MM.1S (cell line): ENCODE measurements around the gene WDR43.
A peak's percentile ranks its signal among the peaks of the same experiment; 100 is the strongest.

Source experiments
- DNase-seq: peaks from one replicate; pipeline ENCODE4 v3.0.0-alpha.2; 2015
- H2AFZ ChIP-seq: fragments of 300-600 bp; sonication (generic); 2 replicates; pipeline ENCODE4 v1.6.0; 2016; ENCODE audit warnings: antibody characterized with exemption, low read length
- H3F3A ChIP-seq: fragments of 300-600 bp; sonication (generic); 2 replicates; pipeline ENCODE4 v1.6.1; 2016; ENCODE audit warnings: mild to moderate bottlenecking, antibody characterized with exemption, low read length, moderate library complexity, mixed read lengths; ENCODE audit not compliant: insufficient read depth
- H3K27ac ChIP-seq: fragments of 300-600 bp; sonication (generic); 2 replicates; pipeline ENCODE4 v1.5.1; 2016; ENCODE audit warnings: mild to moderate bottlenecking, low read length
- H3K27me3 ChIP-seq: fragments of 300-600 bp; sonication (generic); replicated peaks from 2 replicates; pipeline ENCODE4 v1.6.0; 2016; ENCODE audit warnings: low read length; ENCODE audit not compliant: insufficient read depth
- H3K36me3 ChIP-seq: fragments of 300-600 bp; sonication (generic); replicated peaks from 2 replicates; pipeline ENCODE4 v1.6.1; 2016; ENCODE audit warnings: mild to moderate bottlenecking, low read length, mixed read lengths; ENCODE audit not compliant: insufficient read depth
- H3K4me1 ChIP-seq: fragments of 300-600 bp; sonication (generic); 2 replicates; pipeline ENCODE4 v1.6.1; 2016; ENCODE audit warnings: low read length, mixed read lengths
- H3K4me2 ChIP-seq: fragments of 300-600 bp; sonication (generic); 2 replicates; pipeline ENCODE4 v1.6.0; 2016; ENCODE audit warnings: low read depth, low read length
- H3K4me3 ChIP-seq: fragments of 300-600 bp; sonication (generic); 2 replicates; pipeline ENCODE4 v1.5.1; 2016; ENCODE audit warnings: low read length, mixed read lengths
- H3K79me2 ChIP-seq: fragments of 300-600 bp; sonication (generic); 2 replicates; pipeline ENCODE4 v1.6.1; 2016; ENCODE audit warnings: mixed run types, low read length, mixed read lengths
- H3K9ac ChIP-seq: fragments of 300-600 bp; sonication (generic); 2 replicates; pipeline ENCODE4 v1.6.1; 2016; ENCODE audit warnings: low read length, mixed read lengths
- H3K9me2 ChIP-seq: fragments of 300-600 bp; sonication (generic); replicated peaks from 2 replicates; pipeline ENCODE4 v1.6.1; 2016; ENCODE audit warnings: mild to moderate bottlenecking, low read length, mixed read lengths; ENCODE audit not compliant: insufficient read depth
- H3K9me3 ChIP-seq: fragments of 300-600 bp; sonication (generic); replicated peaks from 2 replicates; pipeline ENCODE4 v1.6.1; 2016; ENCODE audit warnings: mild to moderate bottlenecking, low read length, mixed read lengths; ENCODE audit not compliant: insufficient read depth
- H4K20me1 ChIP-seq: fragments of 300-600 bp; sonication (generic); 2 replicates; pipeline ENCODE4 v1.6.1; 2016; ENCODE audit warnings: mild to moderate bottlenecking, low read length, moderate library complexity, mixed read lengths; ENCODE audit not compliant: insufficient read depth
- CTCF ChIP-seq: fragments of 300-600 bp; sonication (generic); IDR thresholded peaks from 2 replicates; pipeline ENCODE4 v1.5.1; 2016; ENCODE audit warnings: antibody characterized with exemption, low read length, mixed read lengths
- EZH2 ChIP-seq: fragments of 300-600 bp; sonication (generic); optimal IDR thresholded peaks from 2 replicates; pipeline ENCODE3; 2017; ENCODE audit warnings: low read depth, mild to moderate bottlenecking, antibody characterized with exemption, low read length, mixed read lengths
- EZH2phosphoT487 ChIP-seq: fragments of 300-600 bp; sonication (generic); IDR thresholded peaks from 2 replicates; pipeline ENCODE4 v1.6.1; 2018; ENCODE audit warnings: antibody characterized with exemption, low read length

The WDR43 gene

DNA sequence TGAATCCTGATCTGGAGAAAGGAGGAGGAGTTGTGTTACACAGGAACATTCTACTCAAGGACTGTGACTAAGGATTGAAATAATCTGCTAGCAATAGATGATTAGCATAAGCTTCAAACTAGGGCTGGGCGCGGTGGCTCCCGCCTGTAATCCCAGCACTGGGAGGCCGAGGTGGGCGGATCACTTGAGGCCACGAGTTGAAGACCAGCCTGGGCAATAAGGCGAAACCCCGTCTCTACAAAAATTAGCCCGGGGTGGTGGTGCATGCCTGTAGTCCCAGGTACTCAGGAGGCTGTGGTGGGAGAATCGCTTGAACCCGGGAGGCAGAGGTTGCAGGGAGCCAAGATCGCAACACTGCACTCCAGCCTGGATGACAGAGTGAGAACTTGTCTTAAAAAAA is 25.9 kb upstream of the WDR43 start:
- TF ChIP-seq EZH2 (no peak), CTCF (no peak), EZH2phosphoT487 (no peak)
- Histone ChIP-seq H2AFZ (no peak overlapping the region), H3K9me3 (no peaks in the 10 kb centered on the region), H4K20me1 (no peaks in the 10 kb centered on the region), H3F3A (0 out of 2 replicates have a peak, but pooled peaks cover 4% of the 10 kb centered on the region), H3K9ac (no peak overlapping the region), H3K27me3 (no peaks in the 10 kb centered on the region), H3K27ac (no peak overlapping the region), H3K4me1 (peaks cover 10% of the 10 kb centered on the region), H3K36me3 (0 out of 2 replicates have a peak, but pooled peaks cover 3% of the 10 kb centered on the region), H3K9me2 (no peaks in the 10 kb centered on the region), H3K79me2 (peaks cover 47% of the 10 kb centered on the region), H3K4me3 (peak overlapping the region; percentile 95; the same call in 1 of the 2 replicates), H3K4me2 (peak overlapping the region; percentile 68; the same call in 1 of the 2 replicates)
- no peak for DNase-seq

GRCh38 chr2:28869494-28870145 is 24.8 kb upstream of the WDR43 start:
- peak overlapping the region; percentile 44; the same call in 1 of the 2 replicates for H3K27ac ChIP-seq

DNA sequence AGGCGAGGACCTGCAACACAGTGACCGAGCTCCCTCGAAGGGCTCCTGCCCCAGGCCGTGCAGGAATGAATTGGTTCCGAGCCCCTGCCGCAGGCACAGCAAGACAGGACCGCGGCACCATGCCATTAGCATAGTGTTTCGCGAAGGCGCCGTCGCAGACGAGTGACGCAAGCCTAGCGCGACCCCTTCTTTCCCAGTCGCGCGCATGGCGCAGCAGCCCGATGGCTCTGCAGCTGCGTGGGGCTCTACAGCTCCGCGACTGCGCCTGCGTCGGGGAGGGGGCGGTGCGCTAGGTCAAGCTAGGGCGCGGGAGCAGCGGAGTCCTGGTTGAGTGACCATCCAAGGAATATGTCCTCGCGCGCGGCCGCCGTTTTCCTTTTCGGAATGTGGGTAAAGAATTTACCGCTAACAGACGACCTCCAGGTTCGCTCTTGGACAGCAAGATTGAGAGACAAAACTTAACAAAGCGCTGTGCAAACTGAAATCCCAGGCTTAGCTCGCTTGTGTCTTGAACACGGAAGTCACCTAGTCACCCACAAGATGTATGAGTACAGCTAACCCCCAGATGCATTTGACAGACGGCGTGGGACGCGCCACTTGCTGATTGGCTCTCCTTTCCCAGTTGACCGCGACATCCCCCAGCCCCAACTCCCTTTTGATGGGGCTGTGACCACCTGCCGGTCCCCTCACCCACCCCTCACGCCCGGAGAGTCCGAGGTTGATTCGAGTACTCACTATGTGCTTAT is 24.1 kb upstream of the WDR43 start, which contains the start of gene TRMT61B:
TRMT61B (minus strand) TSS at position 164 of the 746 bp plus-strand sequence; CDS start at position 132, 32 bp downstream.
- Histone ChIP-seq H3K79me2 (peaks cover 40% of the 10 kb centered on the region), H3K9me2 (no peaks in the 10 kb centered on the region), H3K27ac (peak within 1 kb of the TSS; percentile 63), H3K4me3 (peak within 1 kb of the TSS; percentile 95), H3K9ac (peak within 1 kb of the TSS; percentile 84), H3K4me1 (peaks cover 10% of the 10 kb centered on the region), H3F3A (0 out of 2 replicates have a peak, but pooled peaks cover 4% of the 10 kb centered on the region), H3K4me2 (peak within 1 kb of the TSS; percentile 91), H4K20me1 (no peaks in the 10 kb centered on the region), H3K9me3 (no peaks in the 10 kb centered on the region), H3K27me3 (no peaks in the 10 kb centered on the region), H3K36me3 (0 out of 2 replicates have a peak, but pooled peaks cover 3% of the 10 kb centered on the region), H2AFZ (peak within 1 kb of the TSS; percentile 99)
- TF ChIP-seq EZH2 (no peak), CTCF (no peak), EZH2phosphoT487 (no peak)
- DNase-seq, result peak; percentile 98

More at GRCh38 chr2:28869494-28870145, 24.8 kb upstream of the WDR43 start:
- peak overlapping the region; percentile 68 for H3K4me2 ChIP-seq
- H3K79me2 ChIP-seq, result peaks cover 40% of the 10 kb centered on the region
- 0 out of 2 replicates have a peak, but pooled peaks cover 3% of the 10 kb centered on the region for H3K36me3 ChIP-seq
- peak overlapping the region; percentile 84 for H3K9ac ChIP-seq
- no peaks in the 10 kb centered on the region for H3K9me3 ChIP-seq
- no peaks in the 10 kb centered on the region for H4K20me1 ChIP-seq
- DNase-seq, result peak; percentile 21
- peak overlapping the region; percentile 92 for H2AFZ ChIP-seq
- H3K9me2 ChIP-seq, result no peaks in the 10 kb centered on the region
- no peaks in the 10 kb centered on the region for H3K27me3 ChIP-seq
- TF ChIP-seq CTCF (no peak), EZH2phosphoT487 (no peak), EZH2 (no peak)
- H3K4me3 ChIP-seq, result peak overlapping the region; percentile 95
- H3F3A ChIP-seq, result 0 out of 2 replicates have a peak, but pooled peaks cover 4% of the 10 kb centered on the region
- peaks cover 10% of the 10 kb centered on the region for H3K4me1 ChIP-seq
